K562 (cell line): ENCODE results near the gene ATP5MG. TPM values are rescaled to one million over a fixed set of nuclear protein-coding genes. Genes with fewer than 3 reads are reported as not detected.

Source experiments
- CCAR2 ChIP-seq: fragments of 200-400 bp; formaldehyde crosslinking; IDR thresholded peaks from 2 replicates; pipeline ENCODE4 v1.6.1; 2017; ENCODE audit warnings: mild to moderate bottlenecking, low read depth, low read length
- ELF4 ChIP-seq: fragments of 450-650 bp; formaldehyde crosslinking; IDR thresholded peaks from 2 replicates; pipeline ENCODE4 v1.4.0; 2022; ENCODE audit warnings: missing genetic modification characterization
- EP300 ChIP-seq: IDR thresholded peaks from 2 replicates; pipeline ENCODE4 v1.6.1; 2012; ENCODE audit warnings: low read length, improper control_type of control experiment
- ETV1 ChIP-seq: fragments of 450-650 bp; conservative IDR thresholded peaks from 2 replicates; pipeline ENCODE4 v1.6.1; 2016; ENCODE audit warnings: missing genetic modification characterization, control low read depth, low read depth, missing compliant biosample characterization
- EWSR1 ChIP-seq: fragments of 450-650 bp; IDR thresholded peaks from 2 replicates; pipeline ENCODE4 v1.6.1; 2018; ENCODE audit warnings: borderline replicate concordance, mild to moderate bottlenecking, low read depth, moderate library complexity; ENCODE audit not compliant: partially characterized antibody
- FUS ChIP-seq: fragments of 200-400 bp; formaldehyde crosslinking; optimal IDR thresholded peaks from 2 replicates; pipeline ENCODE3; 2017; ENCODE audit warnings: low read depth, low read length
- GATA2 ChIP-seq: sonication (generic); formaldehyde crosslinking; IDR thresholded peaks from 2 replicates; pipeline ENCODE4 v1.4.0; 2020; ENCODE audit warnings: mild to moderate bottlenecking, missing genetic modification reagents
- LEF1 ChIP-seq: fragments of 450-650 bp; IDR thresholded peaks from 2 replicates; pipeline ENCODE4 v1.6.1; 2016; ENCODE audit warnings: mild to moderate bottlenecking
- MCM2 ChIP-seq: fragments of 450-650 bp; IDR thresholded peaks from 2 replicates; pipeline ENCODE4 v1.6.1; 2017; ENCODE audit warnings: low read depth, mild to moderate bottlenecking
- MCM7 ChIP-seq, 2 experiments: fragments of 450-650 bp; IDR thresholded peaks; 2 replicates each; pipeline ENCODE4 v1.6.1; 2016 to 2018
- MTA1 ChIP-seq: fragments of 450-650 bp; IDR thresholded peaks from 2 replicates; pipeline ENCODE4 v1.6.1; 2017; ENCODE audit warnings: borderline replicate concordance
- NCOA4 ChIP-seq: fragments of 450-650 bp; IDR thresholded peaks from 2 replicates; pipeline ENCODE4 v1.6.1; 2018; ENCODE audit warnings: mild to moderate bottlenecking; ENCODE audit not compliant: partially characterized antibody
- NFIC ChIP-seq: fragments of 450-650 bp; IDR thresholded peaks from 2 replicates; pipeline ENCODE4 v1.6.1; 2017; ENCODE audit warnings: mild to moderate bottlenecking, inconsistent platforms
- POLR2AphosphoS2 ChIP-seq: IDR thresholded peaks from 2 replicates; pipeline ENCODE4 v1.6.1; 2012; ENCODE audit warnings: low read length, improper control_type of control experiment
- PPARD ChIP-seq: fragments of 250-450 bp; sonication (Bioruptor Pico); IDR thresholded peaks from 2 replicates; pipeline ENCODE4 v1.8.0; 2022; ENCODE audit warnings: inconsistent platforms, mild to moderate bottlenecking, moderate library complexity
- PRPF4 ChIP-seq: fragments of 200-400 bp; formaldehyde crosslinking; IDR thresholded peaks from one replicate; pipeline ENCODE4 v1.6.1; 2017; ENCODE audit warnings: low read length, low read depth, mild to moderate bottlenecking; ENCODE audit not compliant: insufficient read depth, poor library complexity, severe bottlenecking
- RFX1 ChIP-seq: fragments of 450-650 bp; IDR thresholded peaks from 2 replicates; pipeline ENCODE4 v1.6.1; 2016; ENCODE audit warnings: mild to moderate bottlenecking, moderate library complexity
- SMARCE1 ChIP-seq: fragments of 450-650 bp; IDR thresholded peaks from 2 replicates; pipeline ENCODE4 v1.7.1; 2016; ENCODE audit warnings: mild to moderate bottlenecking
- SP1 ChIP-seq: sonication (generic); formaldehyde crosslinking; IDR thresholded peaks from 2 replicates; pipeline ENCODE4 v1.8.1; 2022; ENCODE audit warnings: mild to moderate bottlenecking, missing genetic modification reagents
- TCF3 ChIP-seq: sonication (generic); formaldehyde crosslinking; IDR thresholded peaks from 2 replicates; pipeline ENCODE4 v1.4.0; 2020; ENCODE audit warnings: mild to moderate bottlenecking, missing genetic modification reagents
- TEAD2 ChIP-seq: fragments of 450-650 bp; IDR thresholded peaks from 2 replicates; pipeline ENCODE4 v1.6.1; 2016; ENCODE audit warnings: missing genetic modification characterization, control low read depth, missing compliant biosample characterization
- THRAP3 ChIP-seq: fragments of 450-650 bp; IDR thresholded peaks from 2 replicates; pipeline ENCODE4 v1.6.1; 2016; ENCODE audit warnings: mild to moderate bottlenecking, inconsistent platforms, borderline replicate concordance
- USF2 ChIP-seq: sonication (generic); formaldehyde crosslinking; IDR thresholded peaks from 2 replicates; pipeline ENCODE4 v1.5.0; 2020; ENCODE audit warnings: missing genetic modification reagents
- ZBTB34 ChIP-seq: fragments of 250-450 bp; sonication (Bioruptor Pico); IDR thresholded peaks from 2 replicates; pipeline ENCODE4 v1.8.0; 2021; ENCODE audit warnings: mild to moderate bottlenecking, moderate library complexity
- ZBTB43 ChIP-seq: sonication (generic); formaldehyde crosslinking; IDR thresholded peaks from 2 replicates; pipeline ENCODE4 v1.8.0; 2023; ENCODE audit warnings: mild to moderate bottlenecking, missing genetic modification reagents
- ZNF324 ChIP-seq: fragments of 250-450 bp; sonication (Bioruptor Pico); IDR thresholded peaks from 2 replicates; pipeline ENCODE4 v1.4.0; 2020; ENCODE audit warnings: mild to moderate bottlenecking
- ZNF785 ChIP-seq: fragments of 250-450 bp; sonication (Bioruptor Pico); IDR thresholded peaks from 2 replicates; pipeline ENCODE4 v1.4.0; 2020; ENCODE audit warnings: mild to moderate bottlenecking
- polyA plus RNA-seq, 8 experiments: library from polyadenylated mRNA; depleted of rRNA in 4 of 8; stranded (reverse) in 5 of 8; unstranded in 3 of 8; fragments of >200 nt; fragmentation: Nextera tagmentation in 2 of 8; fragmentation: Illumina TruSeq in 1 of 8; extraction: Ambion mirVana in 2 of 8; extraction: Trizol in 1 of 8; gene quantifications; 2 replicates each; pipeline versions ENCODE4 v1.2.1 to v1.2.3, GENCODE V29; 2011 to 2014; ENCODE audit warnings: inconsistent platforms in 1 of 8, missing spikeins in 1 of 8
- total RNA-seq, 7 experiments: library from RNA; depleted of rRNA in 6 of 7; stranded (reverse); fragments of >200 nt in 6 of 7; fragmentation: Illumina TruSeq in 2 of 7; extraction: Trizol in 2 of 7; gene quantifications; 2 replicates each; pipeline versions ENCODE4 v1.2.1 to v1.2.3, GENCODE V29; 2011 to 2021; ENCODE audit warnings: low replicate concordance in 1 of 7

The ATP5MG gene
- total and polyA plus RNA-seq, 9 of the 15 experiments (the other 6 are each of a cell fraction or from before 2014, with no cell fraction given), result 301 to 2,138 (median 434) TPM

GRCh38 chr11:118437208-118438125, 36.1 kb downstream of the ATP5MG start (continued):
- TF ChIP-seq USF2 (CRISPR knock-in tag), result no peak
- peak; percentile 47; the same call in 1 of the 2 replicates for TF ChIP-seq SMARCE1
- TF ChIP-seq LEF1, result no peak
- TF ChIP-seq EWSR1, result no peak
- no peak for TF ChIP-seq MCM7 (IDR thresholded peaks at IDR 0.05)
- no peak for TF ChIP-seq MTA1
- TF ChIP-seq NCOA4, result no peak
- no peak for TF ChIP-seq ELF4 (CRISPR knock-in tag)
- TF ChIP-seq POLR2AphosphoS2, result no peak
- TF ChIP-seq SP1 (CRISPR knock-in tag), result peak; percentile 16; the same call in 1 of the 2 replicates
- peak; percentile 69 for TF ChIP-seq EP300
- TF ChIP-seq PPARD (CRISPR knock-in tag), result no peak
- no peak for TF ChIP-seq FUS
- no peak for TF ChIP-seq TEAD2 (tag)
- no peak for TF ChIP-seq PRPF4
- no peak for TF ChIP-seq ZBTB34 (CRISPR knock-in tag)
- no peak for TF ChIP-seq RFX1
- peak; percentile 73; the same call in 1 of the 2 replicates for TF ChIP-seq GATA2 (CRISPR knock-in tag)
- TF ChIP-seq NFIC, result peak; percentile 50
- TF ChIP-seq TCF3, result peak; percentile 80
- no peak for TF ChIP-seq CCAR2
- no peak for TF ChIP-seq MCM2
- TF ChIP-seq ETV1 (tag), result no peak
- no peak for TF ChIP-seq ZNF785
- TF ChIP-seq THRAP3, result no peak
- no peak for TF ChIP-seq ZBTB43 (CRISPR knock-in tag)
- no peak for TF ChIP-seq ZNF324
